Measurements from ENCODE around the gene FOXP4. TPM values are rescaled to one million over a fixed set of nuclear protein-coding genes. Genes with fewer than 3 reads are reported as not detected.
A peak's percentile ranks its signal among the peaks of the same experiment; 100 is the strongest.

FOXP4 gene
- total RNA-seq, 1 donor from 2014 or later = 19.5 TPM

DNA sequence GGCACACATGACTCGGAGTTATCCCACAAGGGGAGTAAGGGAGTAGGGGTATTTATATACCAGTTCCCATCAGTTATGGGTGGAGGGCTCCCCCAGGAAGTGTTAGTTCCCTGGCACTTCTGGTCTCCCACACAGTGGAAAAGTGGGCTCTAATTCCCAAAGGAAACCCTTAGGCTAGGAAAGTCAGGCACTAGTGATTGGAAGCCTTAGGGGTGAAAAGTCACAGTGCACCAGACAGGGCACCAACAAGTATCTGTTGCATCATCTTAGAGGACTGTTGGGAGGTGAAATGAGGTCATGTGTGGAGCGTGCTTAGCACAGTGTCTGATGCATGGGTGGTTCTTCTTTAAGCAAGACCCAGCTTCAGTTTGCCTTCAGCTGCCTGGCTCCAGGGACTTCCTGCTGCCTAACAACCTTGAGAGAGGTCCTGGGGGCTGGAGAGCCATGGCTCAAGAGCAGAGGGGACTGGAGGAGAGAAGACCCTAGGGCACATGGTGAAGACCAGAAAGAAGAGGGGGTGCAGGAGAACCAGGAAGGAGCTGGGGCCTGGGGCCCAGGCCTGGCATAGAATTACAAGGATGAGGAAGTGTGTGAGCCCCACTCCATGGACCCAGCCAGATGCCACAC, 7.5 kb upstream of the FOXP4 start:
- TF ChIP-seq, protein P1, sequence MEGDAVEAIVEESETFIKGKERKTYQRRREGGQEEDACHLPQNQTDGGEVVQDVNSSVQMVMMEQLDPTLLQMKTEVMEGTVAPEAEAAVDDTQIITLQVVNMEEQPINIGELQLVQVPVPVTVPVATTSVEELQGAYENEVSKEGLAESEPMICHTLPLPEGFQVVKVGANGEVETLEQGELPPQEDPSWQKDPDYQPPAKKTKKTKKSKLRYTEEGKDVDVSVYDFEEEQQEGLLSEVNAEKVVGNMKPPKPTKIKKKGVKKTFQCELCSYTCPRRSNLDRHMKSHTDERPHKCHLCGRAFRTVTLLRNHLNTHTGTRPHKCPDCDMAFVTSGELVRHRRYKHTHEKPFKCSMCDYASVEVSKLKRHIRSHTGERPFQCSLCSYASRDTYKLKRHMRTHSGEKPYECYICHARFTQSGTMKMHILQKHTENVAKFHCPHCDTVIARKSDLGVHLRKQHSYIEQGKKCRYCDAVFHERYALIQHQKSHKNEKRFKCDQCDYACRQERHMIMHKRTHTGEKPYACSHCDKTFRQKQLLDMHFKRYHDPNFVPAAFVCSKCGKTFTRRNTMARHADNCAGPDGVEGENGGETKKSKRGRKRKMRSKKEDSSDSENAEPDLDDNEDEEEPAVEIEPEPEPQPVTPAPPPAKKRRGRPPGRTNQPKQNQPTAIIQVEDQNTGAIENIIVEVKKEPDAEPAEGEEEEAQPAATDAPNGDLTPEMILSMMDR (IDR thresholded peaks at IDR 0.05) = no peak
- no peaks in the 10 kb centered on the region for H3K4me1 ChIP-seq
- DNase-seq (ENCODE audit: low spot score in 2 of 2) = no peak
- no peaks in the 10 kb centered on the region for H3K36me3 ChIP-seq
- no peak overlapping the region for H3K27ac ChIP-seq
- peaks cover 4% of the 10 kb centered on the region for H3K27me3 ChIP-seq
- H3K9me3 ChIP-seq = no peaks in the 10 kb centered on the region
- H3K4me3 ChIP-seq = no peak overlapping the region
- intact Hi-C loops (cut with DNase I) = no loop called here

DNA sequence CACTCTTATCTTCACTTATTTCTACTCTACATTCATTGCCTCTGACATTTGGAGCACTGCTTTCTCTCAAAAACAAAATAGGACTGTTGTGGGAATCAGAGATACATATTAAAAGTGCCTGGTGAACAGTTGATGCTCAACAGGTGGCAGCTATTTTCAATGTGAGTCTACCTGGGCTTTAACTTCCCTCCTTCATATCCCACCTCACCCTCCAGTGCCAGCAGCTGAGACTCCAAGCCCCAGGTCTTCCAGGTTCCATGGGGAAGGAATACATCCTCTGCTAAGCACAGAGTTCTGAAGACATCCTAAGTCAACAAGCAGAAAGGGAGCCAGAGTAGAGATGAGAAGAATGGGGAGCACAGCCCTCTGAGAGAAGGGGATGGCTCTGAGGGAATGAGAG, 7.0 kb upstream of the FOXP4 start:
- Histone ChIP-seq H3K9me3 (no peaks in the 10 kb centered on the region), H3K4me1 (no peaks in the 10 kb centered on the region), H3K4me3 (no peak overlapping the region), H3K27me3 (peaks cover 4% of the 10 kb centered on the region), H3K36me3 (no peaks in the 10 kb centered on the region), H3K27ac (no peak overlapping the region)
- TF ChIP-seq, protein P1 (IDR thresholded peaks at IDR 0.05) = no peak
- intact Hi-C loops (cut with DNase I) = no loop called here
- no peak for DNase-seq (ENCODE audit: low spot score in 2 of 2)

DNA sequence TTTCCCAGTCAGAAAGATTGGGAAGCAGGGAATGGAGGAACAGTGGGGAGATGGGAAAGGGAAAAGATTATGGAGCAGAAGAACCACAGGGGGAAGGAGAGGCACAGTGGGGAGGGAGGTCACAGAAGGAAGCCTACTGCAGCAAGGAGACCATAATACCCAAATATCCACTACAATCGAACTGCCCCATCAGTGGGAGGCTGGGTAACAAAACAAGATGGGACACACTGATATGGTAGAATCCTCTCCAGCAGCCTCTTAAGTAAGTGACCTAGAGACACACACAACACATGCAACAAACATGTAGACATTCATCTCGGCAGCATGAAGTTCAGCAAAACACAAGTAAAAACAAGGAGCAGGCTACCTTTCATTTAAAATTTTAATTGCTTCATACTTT, 4.8 kb upstream of the FOXP4 start:
- peaks cover 0 to 8% of the 10 kb centered on the region in 2 donors for H3K4me1 ChIP-seq
- TF ChIP-seq, protein P1 (IDR thresholded peaks at IDR 0.05) = no peak
- intact Hi-C loops (cut with DNase I) = no loop called here
- no peak overlapping the region for H3K27ac ChIP-seq
- no peaks in the 10 kb centered on the region for H3K9me3 ChIP-seq
- no peak for DNase-seq (ENCODE audit: low spot score in 2 of 2)
- H3K36me3 ChIP-seq = no peaks in the 10 kb centered on the region
- no peak overlapping the region for H3K4me3 ChIP-seq
- H3K27me3 ChIP-seq = no peaks in the 10 kb centered on the region

DNA sequence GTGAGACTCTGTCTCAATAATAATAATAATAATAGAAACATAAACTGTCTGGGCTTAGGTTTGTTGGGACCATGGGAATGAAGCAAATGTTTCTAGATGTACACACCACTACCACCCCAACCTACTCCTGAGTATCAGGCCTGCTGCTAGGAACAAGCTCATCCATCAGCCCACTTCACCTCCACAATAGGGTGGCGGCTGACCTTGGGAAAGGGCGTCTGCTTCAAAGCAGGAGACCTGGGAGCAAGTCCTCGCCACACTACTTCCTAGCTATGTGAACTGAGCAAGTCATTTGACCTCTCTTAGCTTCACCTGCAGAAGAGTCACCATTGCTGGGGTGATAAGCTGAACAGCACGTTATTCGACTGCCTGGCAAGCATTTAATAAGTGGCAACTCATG, 3.1 kb upstream of the FOXP4 start:
- intact Hi-C loops (cut with DNase I) = no loop called here
- Histone ChIP-seq H3K27ac (no peak overlapping the region), H3K36me3 (no peaks in the 10 kb centered on the region), H3K4me1 (peaks cover 3 to 8% of the 10 kb centered on the region in 2 donors), H3K27me3 (no peaks in the 10 kb centered on the region), H3K4me3 (no peak overlapping the region), H3K9me3 (no peaks in the 10 kb centered on the region)
- TF ChIP-seq, protein P1 (IDR thresholded peaks at IDR 0.05) = no peak
- no peak for DNase-seq (ENCODE audit: low spot score in 2 of 2)

DNA sequence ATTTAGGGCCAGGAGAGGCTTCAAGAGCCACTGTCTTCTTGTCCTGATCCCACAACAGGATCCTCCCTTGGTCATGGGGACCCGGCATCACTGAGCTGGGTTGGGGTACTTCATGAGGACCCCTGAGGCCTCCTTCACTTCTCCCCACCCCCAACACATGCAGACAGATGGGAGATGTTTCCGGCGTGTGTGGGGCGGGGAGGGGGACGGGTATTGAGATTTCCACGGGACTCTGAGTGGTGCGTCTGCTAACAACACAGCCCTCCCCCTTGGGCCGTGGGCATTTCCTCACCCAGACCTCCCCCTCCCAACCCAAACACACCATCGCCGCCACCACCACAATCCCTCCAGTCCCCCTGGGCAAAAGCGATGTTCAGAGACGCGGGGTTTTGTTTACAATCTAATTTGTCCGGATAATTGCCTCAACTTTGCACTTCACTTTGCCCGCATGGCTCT, 906 bp upstream of the FOXP4 start:
- no peak for DNase-seq (ENCODE audit: low spot score in 2 of 2)
- peak overlapping the region; percentile 75 to 95 for H3K4me3 ChIP-seq
- H3K4me1 ChIP-seq = peaks cover 11 to 16% of the 10 kb centered on the region in 2 donors
- TF ChIP-seq, protein P1 (IDR thresholded peaks at IDR 0.05) = no peak
- intact Hi-C loops (cut with DNase I) = no loop called here
- H3K27ac ChIP-seq = peak overlapping the region in 1 of 2 donors; percentile 92
- no peaks in the 10 kb centered on the region for H3K36me3 ChIP-seq
- no peaks in the 10 kb centered on the region for H3K27me3 ChIP-seq
- H3K9me3 ChIP-seq = no peaks in the 10 kb centered on the region

Data from ascending aorta (tissue), 2 donors.